Stomach (tissue), 4 donors: Measurements from ENCODE around the gene C6orf15.

Experiments
- POLR2A ChIP-seq, 4 donors: fragments of 450-650 bp; IDR thresholded peaks; one replicate each; pipeline ENCODE4 v1.6.1; 2016; ENCODE audit warnings: antibody characterized with exemption in 4 of 4, control low read depth in 2 of 4, mild to moderate bottlenecking in 1 of 4, moderate library complexity in 1 of 4
- POLR2AphosphoS5 ChIP-seq, 3 donors: sonication (generic); formaldehyde crosslinking; IDR thresholded peaks; one replicate each; pipeline ENCODE4 v1.6.1; 2016; ENCODE audit warnings: antibody characterized with exemption in 3 of 3
- TF ChIP-seq, protein P1 (sequence below), 7 experiments: fragments of 450-650 bp in 4 of 7; fragments of 200-600 bp in 3 of 7; sonication (generic) in 3 of 7; IDR thresholded peaks; one replicate each; pipeline ENCODE4 v1.5.1; 2016 to 2019; ENCODE audit warnings: antibody characterized with exemption in 7 of 7, control low read depth in 2 of 7, mild to moderate bottlenecking in 1 of 7

DNA sequence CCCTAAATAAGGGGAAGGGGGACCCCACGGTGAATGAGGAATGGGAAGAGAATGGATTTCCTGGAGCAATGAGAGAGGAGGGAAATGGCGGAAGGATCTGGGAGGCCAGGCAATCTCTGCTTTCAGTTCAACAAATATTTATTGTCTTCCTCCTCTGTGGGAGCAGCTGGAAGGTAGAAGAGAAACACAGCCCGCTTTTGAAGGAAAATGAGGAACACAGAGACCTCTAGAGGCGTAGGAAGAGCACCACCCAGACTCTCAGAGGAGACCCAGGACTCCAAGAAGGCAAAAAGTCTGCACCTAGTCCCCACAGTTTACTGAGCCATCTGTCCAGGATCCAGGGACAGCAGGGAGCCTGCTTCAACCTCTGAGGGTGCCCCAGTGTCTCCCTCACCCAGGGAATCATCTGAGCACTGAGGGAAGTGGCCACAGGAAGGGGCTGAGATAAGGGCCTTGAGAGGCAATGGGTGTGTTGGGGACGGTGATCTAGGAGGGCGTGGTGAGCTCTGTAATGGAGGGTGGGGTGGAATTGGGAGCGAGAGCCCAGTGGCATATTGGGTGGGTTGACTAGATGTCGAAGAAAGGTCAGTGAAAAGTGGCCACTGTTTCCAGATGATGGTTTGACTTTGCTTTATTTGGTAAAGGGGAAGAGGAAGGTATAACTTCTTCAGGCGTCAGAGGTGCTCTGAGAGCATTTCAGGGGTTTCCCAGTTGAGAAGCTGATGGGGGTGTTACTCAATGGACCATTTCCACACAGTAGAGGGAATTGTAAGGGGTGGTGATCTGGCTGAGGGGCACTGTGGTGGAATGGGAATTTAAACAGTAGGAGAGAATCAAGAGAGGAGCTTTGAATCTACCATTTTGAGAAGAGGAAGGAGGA is 2.8 kb upstream of the C6orf15 start:
- TF ChIP-seq, protein P1, sequence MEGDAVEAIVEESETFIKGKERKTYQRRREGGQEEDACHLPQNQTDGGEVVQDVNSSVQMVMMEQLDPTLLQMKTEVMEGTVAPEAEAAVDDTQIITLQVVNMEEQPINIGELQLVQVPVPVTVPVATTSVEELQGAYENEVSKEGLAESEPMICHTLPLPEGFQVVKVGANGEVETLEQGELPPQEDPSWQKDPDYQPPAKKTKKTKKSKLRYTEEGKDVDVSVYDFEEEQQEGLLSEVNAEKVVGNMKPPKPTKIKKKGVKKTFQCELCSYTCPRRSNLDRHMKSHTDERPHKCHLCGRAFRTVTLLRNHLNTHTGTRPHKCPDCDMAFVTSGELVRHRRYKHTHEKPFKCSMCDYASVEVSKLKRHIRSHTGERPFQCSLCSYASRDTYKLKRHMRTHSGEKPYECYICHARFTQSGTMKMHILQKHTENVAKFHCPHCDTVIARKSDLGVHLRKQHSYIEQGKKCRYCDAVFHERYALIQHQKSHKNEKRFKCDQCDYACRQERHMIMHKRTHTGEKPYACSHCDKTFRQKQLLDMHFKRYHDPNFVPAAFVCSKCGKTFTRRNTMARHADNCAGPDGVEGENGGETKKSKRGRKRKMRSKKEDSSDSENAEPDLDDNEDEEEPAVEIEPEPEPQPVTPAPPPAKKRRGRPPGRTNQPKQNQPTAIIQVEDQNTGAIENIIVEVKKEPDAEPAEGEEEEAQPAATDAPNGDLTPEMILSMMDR (IDR thresholded peaks at IDR 0.05): no peak
- TF ChIP-seq POLR2A (IDR thresholded peaks at IDR 0.05): no peak
- TF ChIP-seq POLR2AphosphoS5 (IDR thresholded peaks at IDR 0.05): no peak
